Neutrophil (primary cell): ENCODE data around the gene EDN3.

Experiments used
- H3K27ac ChIP-seq: fragments of 200-600 bp; sonication (generic); 2 replicates; pipeline ENCODE4 v1.5.1; 2016; ENCODE audit warnings: mild to moderate bottlenecking, moderate library complexity
- H3K27me3 ChIP-seq: fragments of 200-600 bp; sonication (generic); 2 replicates; pipeline ENCODE4 v1.6.0; 2016; ENCODE audit warnings: mild to moderate bottlenecking
- H3K36me3 ChIP-seq: fragments of 200-600 bp; sonication (generic); 2 replicates; pipeline ENCODE4 v1.5.1; 2017
- H3K4me1 ChIP-seq, 2 experiments: fragments of 200-600 bp in 1 of 2; sonication (generic) in 1 of 2; 1 replicate in 1 of 2; 2 replicates in 1 of 2; pipeline versions ENCODE4 v1.5.1 to v1.6.1; 2013 to 2016; ENCODE audit warnings: low read depth in 1 of 2, low read length in 1 of 2, mild to moderate bottlenecking in 1 of 2, moderate library complexity in 1 of 2; ENCODE audit not compliant: control insufficient read depth in 1 of 2, insufficient read depth in 1 of 2
- H3K4me3 ChIP-seq, 2 experiments: fragments of 200-600 bp in 1 of 2; sonication (generic) in 1 of 2; 1 replicate in 1 of 2; 2 replicates in 1 of 2; pipeline ENCODE4 v1.5.1; 2013 to 2016; ENCODE audit warnings: low read depth in 1 of 2, low read length in 1 of 2, mild to moderate bottlenecking in 1 of 2, moderate library complexity in 1 of 2
- H3K9me3 ChIP-seq: fragments of 200-600 bp; sonication (generic); 2 replicates; pipeline ENCODE4 v1.5.1; 2016
- CTCF ChIP-seq: fragments of 200-600 bp; sonication (generic); IDR thresholded peaks from 2 replicates; pipeline ENCODE4 v1.5.1; 2016; ENCODE audit warnings: antibody characterized with exemption

EDN3 gene

DNA sequence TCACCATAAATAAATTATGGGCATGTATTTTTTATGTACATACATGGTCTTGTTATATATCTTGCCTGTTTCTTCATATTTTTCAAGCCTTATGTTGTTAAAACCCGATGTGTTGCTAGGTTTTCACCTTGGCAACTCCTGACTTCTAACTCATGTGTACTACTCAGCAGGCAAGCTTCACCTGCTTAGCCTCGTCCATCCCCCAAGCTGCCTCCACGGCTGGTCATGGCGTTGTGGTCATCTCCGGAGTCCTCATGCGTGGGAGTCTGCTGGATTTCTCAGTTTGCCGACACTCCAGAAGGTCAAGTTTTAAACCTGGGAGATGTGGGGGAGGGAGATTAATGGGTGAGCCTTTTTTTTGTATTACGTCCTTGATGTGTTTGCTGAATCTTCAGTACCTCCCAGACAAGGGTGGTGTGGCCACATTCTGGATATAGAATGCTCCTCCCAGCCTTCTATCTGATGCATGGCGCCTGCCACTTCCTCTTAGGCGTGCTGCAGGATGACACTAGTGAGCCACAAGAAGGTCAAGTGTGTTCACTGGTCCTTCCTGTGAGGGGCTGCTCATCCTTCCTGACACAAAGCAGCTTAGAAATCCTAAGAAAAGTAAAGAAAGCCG is 26.6 kb upstream of the EDN3 start:
- Histone ChIP-seq H3K27me3 (no peaks in the 10 kb centered on the region), H3K4me3 (no peak overlapping the region), H3K4me1 (no peaks in the 10 kb centered on the region), H3K27ac (no peak overlapping the region), H3K9me3 (no peaks in the 10 kb centered on the region), H3K36me3 (no peaks in the 10 kb centered on the region)
- TF ChIP-seq CTCF: no peak

GRCh38 chr20:59276938-59277337 is 23.5 kb upstream of the EDN3 start:
- Histone ChIP-seq H3K4me1 (no peaks in the 10 kb centered on the region), H3K4me3 (no peak overlapping the region), H3K27me3 (no peaks in the 10 kb centered on the region), H3K27ac (no peak overlapping the region), H3K9me3 (no peaks in the 10 kb centered on the region), H3K36me3 (no peaks in the 10 kb centered on the region)
- TF ChIP-seq CTCF: no peak

GRCh38 chr20:59284470-59284869 is 15.9 kb upstream of the EDN3 start:
- no peaks in the 10 kb centered on the region for H3K27me3 ChIP-seq
- no peak overlapping the region for H3K27ac ChIP-seq
- no peaks in the 10 kb centered on the region for H3K36me3 ChIP-seq
- no peak for TF ChIP-seq CTCF
- no peaks in the 10 kb centered on the region for H3K9me3 ChIP-seq
- no peak overlapping the region for H3K4me3 ChIP-seq
- H3K4me1 ChIP-seq: no peaks in the 10 kb centered on the region

DNA sequence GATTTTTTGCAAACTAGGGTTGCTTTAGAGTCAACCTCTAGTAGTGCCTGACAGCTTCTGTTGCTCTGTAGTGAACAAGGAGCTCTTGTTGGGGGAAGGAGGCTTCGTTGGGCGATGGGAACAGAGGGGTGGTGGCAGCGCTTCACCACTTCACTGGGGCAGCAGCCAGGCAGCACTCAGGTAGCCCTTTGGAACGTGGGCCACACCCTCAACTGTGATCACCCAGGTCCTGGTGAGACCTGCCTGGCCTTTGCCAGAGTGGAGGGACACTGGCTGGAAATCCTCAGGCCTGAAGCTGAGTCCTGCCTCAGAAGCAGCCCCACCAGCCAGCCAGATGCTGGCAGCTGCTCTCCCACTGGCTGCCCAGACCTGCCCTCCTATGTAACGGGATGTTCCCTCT is 10.4 kb upstream of the EDN3 start:
- Histone ChIP-seq H3K4me3 (no peak overlapping the region), H3K27me3 (peaks cover 26% of the 10 kb centered on the region), H3K36me3 (no peaks in the 10 kb centered on the region), H3K9me3 (no peaks in the 10 kb centered on the region), H3K27ac (no peak overlapping the region), H3K4me1 (no peaks in the 10 kb centered on the region)
- no peak for TF ChIP-seq CTCF

DNA sequence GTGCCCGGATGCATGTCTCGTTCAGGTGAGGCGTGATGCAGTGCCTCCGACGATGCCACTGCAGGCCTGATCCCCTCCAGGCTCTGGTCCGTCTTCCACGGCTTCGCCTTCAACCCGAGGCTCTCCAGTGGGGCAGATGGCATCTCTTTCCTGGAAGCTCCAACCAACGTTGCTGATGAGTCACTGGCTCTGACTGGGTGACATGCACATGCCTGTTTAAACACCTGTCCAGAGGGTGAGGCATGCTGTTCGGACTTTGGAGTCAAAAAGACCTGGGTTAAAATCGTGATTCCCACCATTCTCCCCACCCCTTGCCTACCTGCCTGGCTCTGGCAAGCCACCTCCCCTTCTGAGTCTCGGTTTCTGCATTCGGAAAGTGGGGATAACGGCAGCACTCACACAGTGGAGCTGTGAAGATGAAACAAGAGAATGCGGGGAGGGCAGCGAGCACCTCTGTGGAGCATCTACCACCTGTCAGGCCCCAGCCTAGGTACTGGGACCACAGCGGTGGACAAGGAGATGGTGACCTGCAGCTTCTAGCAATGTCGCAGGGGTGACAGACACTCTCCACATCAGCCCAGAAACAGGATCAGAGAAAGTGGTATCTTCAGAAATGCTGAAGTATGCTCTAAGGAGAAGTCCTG is 8.5 kb upstream of the EDN3 start:
- TF ChIP-seq CTCF: no peak
- Histone ChIP-seq H3K4me1 (no peaks in the 10 kb centered on the region), H3K27me3 (peaks cover 45% of the 10 kb centered on the region), H3K27ac (no peak overlapping the region), H3K4me3 (no peak overlapping the region), H3K9me3 (no peaks in the 10 kb centered on the region), H3K36me3 (no peaks in the 10 kb centered on the region)
